GM12891 (cell line): ENCODE measurements around the gene PCYT1B.
"Not testable (repeated sequence)": the region's sequence is repeated elsewhere in the genome, so short reads cannot be mapped to it uniquely, and the experiment has no call there.

Experiments used
- DNase-seq: peaks from one replicate; pipeline ENCODE4 v3.0.0; 2011; ENCODE audit warnings: low spot score; ENCODE audit not compliant: insufficient read length
- FAIRE-seq: peaks from 2 replicates; lab custom pipeline; 2011; peaks lifted over from hg19 to GRCh38; lab: Jason Lieb, UNC
- PAX5 ChIP-seq: IDR thresholded peaks from 2 replicates; pipeline ENCODE4 v1.6.1; 2011; ENCODE audit warnings: low read length, moderate library complexity, mild to moderate bottlenecking; ENCODE audit not compliant: insufficient read depth, severe bottlenecking
- POLR2A ChIP-seq: IDR thresholded peaks from 2 replicates; pipeline ENCODE4 v1.6.1; 2011; ENCODE audit warnings: low read depth, low read length, control low read depth
- POLR2AphosphoS5 ChIP-seq: IDR thresholded peaks from 2 replicates; pipeline ENCODE4 v1.6.1; 2011; ENCODE audit warnings: low read depth, low read length, control low read depth
- POU2F2 ChIP-seq: IDR thresholded peaks from 2 replicates; pipeline ENCODE4 v1.6.1; 2011; ENCODE audit warnings: low read depth, mild to moderate bottlenecking, control low read depth, low read length, moderate library complexity
- SPI1 ChIP-seq: IDR thresholded peaks from 2 replicates; pipeline ENCODE4 v1.6.1; 2011; ENCODE audit warnings: low read depth, low read length, control low read depth
- TAF1 ChIP-seq: IDR thresholded peaks from 2 replicates; pipeline ENCODE4 v1.6.1; 2011; ENCODE audit warnings: low read depth, low read length, control low read depth

PCYT1B gene

DNA sequence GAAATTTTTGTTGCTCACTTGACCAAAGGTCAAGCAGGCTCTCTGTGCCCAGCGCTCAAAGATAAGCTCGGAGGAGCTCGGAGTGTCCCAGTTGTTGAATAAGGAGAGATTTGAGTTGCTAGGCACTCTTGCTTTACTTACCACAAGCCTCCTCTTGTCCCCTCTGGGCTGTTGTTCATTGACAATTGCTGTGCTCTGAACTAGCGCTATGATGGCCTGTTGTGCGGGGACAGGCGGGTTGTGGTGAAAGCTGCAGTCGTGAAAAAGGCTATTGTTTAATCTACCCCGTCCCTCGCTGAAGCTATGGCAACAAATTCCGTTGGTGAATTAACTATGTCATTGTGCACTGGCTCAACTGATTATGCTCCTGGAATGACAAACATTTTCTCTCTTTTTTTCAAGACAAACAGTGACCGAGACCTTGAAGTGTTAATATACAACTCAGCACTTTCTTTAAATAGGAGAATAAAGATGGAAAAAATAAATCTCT, 25.6 kb upstream of the PCYT1B start:
- no peak for DNase-seq
- FAIRE-seq, result no peak
- TF ChIP-seq POU2F2 (no peak), POLR2A (no peak), SPI1 (no peak), PAX5 (no peak), POLR2AphosphoS5 (no peak), TAF1 (no peak)

- FAIRE-seq (no peak), DNase-seq (no peak)
- TF ChIP-seq PAX5 (no peak), POLR2AphosphoS5 (no peak), POU2F2 (no peak), SPI1 (no peak), POLR2A (no peak), TAF1 (no peak)
Observed at GRCh38 chrX:24668111-24668510, 21.0 kb upstream of the PCYT1B start.

GRCh38 chrX:24662352-24662751, 15.2 kb upstream of the PCYT1B start:
- no peak for DNase-seq
- no peak for TF ChIP-seq PAX5
- no peak for TF ChIP-seq SPI1
- TF ChIP-seq POLR2A, result no peak
- TF ChIP-seq POU2F2, result no peak
- no peak for TF ChIP-seq POLR2AphosphoS5
- no peak for TF ChIP-seq TAF1
- no peak for FAIRE-seq

GRCh38 chrX:24661292-24661691, 14.1 kb upstream of the PCYT1B start:
- FAIRE-seq, result no peak
- no peak for DNase-seq
- TF ChIP-seq POLR2A (no peak), SPI1 (no peak), TAF1 (no peak), POU2F2 (no peak), POLR2AphosphoS5 (no peak), PAX5 (no peak)

DNA sequence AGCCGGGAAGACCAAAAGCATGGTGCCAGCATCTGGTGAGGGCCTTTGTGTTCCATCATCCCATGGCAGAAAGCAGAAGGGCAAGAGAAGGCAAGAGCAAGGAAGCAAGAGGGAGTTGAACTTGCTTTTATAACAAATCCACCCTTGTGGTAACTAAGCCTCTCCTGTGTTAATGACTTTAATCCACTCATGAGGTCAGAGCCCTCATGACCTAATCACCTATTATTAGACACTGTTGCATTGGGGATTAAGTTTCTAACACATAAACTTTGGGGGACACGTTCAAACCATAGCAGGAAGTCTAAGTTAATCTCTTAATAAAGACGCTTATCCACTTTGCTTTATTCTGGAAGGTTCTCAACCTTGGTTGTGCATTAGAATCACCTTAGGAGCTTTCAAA, 12.5 kb upstream of the PCYT1B start:
- DNase-seq, result no peak
- no peak for TF ChIP-seq POU2F2
- no peak for TF ChIP-seq PAX5
- FAIRE-seq, result peak; percentile 51

- FAIRE-seq (no peak), DNase-seq (no peak)
- no peak for TF ChIP-seq POLR2A
- TF ChIP-seq SPI1, result no peak
- TF ChIP-seq TAF1, result no peak
- TF ChIP-seq PAX5, result no peak
- no peak for TF ChIP-seq POU2F2
- no peak for TF ChIP-seq POLR2AphosphoS5
Observed at GRCh38 chrX:24659106-24659505, 12.0 kb upstream of the PCYT1B start.

DNA sequence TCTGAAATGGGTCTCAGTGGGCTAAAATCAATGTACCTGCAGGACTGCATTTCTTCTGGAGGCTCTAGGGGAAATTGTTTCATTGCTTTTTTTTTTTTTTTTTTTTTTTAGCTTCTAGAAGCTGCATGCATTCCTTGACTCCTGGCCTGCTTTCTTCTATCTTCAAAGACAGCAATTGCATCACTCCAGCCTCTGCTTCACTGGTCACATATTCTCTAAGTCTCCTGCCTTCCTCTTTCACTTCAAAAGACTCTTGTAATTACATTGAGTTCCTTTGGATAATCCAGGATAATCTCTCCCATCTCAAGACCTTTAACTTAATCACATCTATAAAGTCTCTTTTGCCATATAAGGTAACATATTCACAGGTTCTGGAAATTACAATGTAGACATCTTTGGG, 11.3 kb upstream of the PCYT1B start:
- DNase-seq, result no peak
- no peak for FAIRE-seq
- no peak for TF ChIP-seq TAF1
- no peak for TF ChIP-seq POLR2A
- no peak for TF ChIP-seq SPI1
- TF ChIP-seq PAX5, result no peak
- TF ChIP-seq POLR2AphosphoS5, result no peak
- TF ChIP-seq POU2F2, result no peak

GRCh38 chrX:24657671-24658386, 10.7 kb upstream of the PCYT1B start:
- TF ChIP-seq POLR2AphosphoS5, result no peak
- no peak for TF ChIP-seq POLR2A
- TF ChIP-seq POU2F2, result no peak
- no peak for TF ChIP-seq PAX5
- no peak for TF ChIP-seq TAF1
- no peak for TF ChIP-seq SPI1
- no peak for DNase-seq
- no peak for FAIRE-seq

GRCh38 chrX:24655679-24656078, 8.5 kb upstream of the PCYT1B start:
- FAIRE-seq, DNase-seq: not testable (repeated sequence)

DNA sequence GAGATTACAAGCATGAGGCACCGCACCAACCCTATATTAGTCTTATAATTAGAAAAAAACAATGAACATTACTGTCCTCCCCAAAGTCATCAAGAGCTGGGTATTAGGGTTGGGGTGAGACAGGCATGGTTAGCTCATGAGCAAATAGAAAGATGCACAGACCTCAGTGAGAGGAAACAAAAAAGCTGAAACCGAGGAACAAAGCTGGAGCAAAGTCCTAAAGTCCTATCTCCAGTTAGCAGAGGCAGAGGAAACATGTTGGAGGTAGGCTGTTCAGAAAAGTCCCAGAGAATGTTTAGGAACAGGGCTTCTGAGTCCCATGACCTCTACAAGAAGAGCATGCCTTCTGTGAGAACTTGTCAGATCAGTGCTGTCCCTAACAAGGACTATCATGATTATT, 4.6 kb upstream of the PCYT1B start:
- TF ChIP-seq PAX5 (no peak), POLR2AphosphoS5 (no peak), POLR2A (no peak), POU2F2 (no peak), TAF1 (no peak), SPI1 (no peak)
- no peak for FAIRE-seq
- DNase-seq, result no peak
